HepG2 (cell line): ENCODE data around the gene SMDT1. TPM values are rescaled to one million over a fixed set of nuclear protein-coding genes. Genes with fewer than 3 reads are reported as not detected.
A peak's percentile ranks its signal among the peaks of the same experiment; 100 is the strongest.

ENCODE experiments used
- AHR ChIP-seq: IDR thresholded peaks from 2 replicates; pipeline ENCODE4 v1.6.1; 2018; ENCODE audit warnings: missing genetic modification reagents, missing compliant biosample characterization
- ETS1 ChIP-seq: sonication (generic); formaldehyde crosslinking; IDR thresholded peaks from 2 replicates; pipeline ENCODE4 v1.4.0; 2020; ENCODE audit warnings: missing genetic modification reagents
- ETV5 ChIP-seq: IDR thresholded peaks from 2 replicates; pipeline ENCODE4 v1.6.1; 2018; ENCODE audit warnings: missing biosample characterization, missing genetic modification reagents, inconsistent platforms, borderline replicate concordance
- FOXO1 ChIP-seq: sonication (generic); formaldehyde crosslinking; IDR thresholded peaks from 2 replicates; pipeline ENCODE4 v1.4.0; 2020; ENCODE audit warnings: missing genetic modification reagents
- FOXP4 ChIP-seq: sonication (generic); formaldehyde crosslinking; IDR thresholded peaks from 2 replicates; pipeline ENCODE4 v1.4.0; 2020; ENCODE audit warnings: missing genetic modification reagents
- GTF2F1 ChIP-seq: fragments of 150-350 bp; IDR thresholded peaks from 2 replicates; pipeline ENCODE4 v1.6.1; 2014; ENCODE audit warnings: low read length
- HOXA5 ChIP-seq: sonication (generic); formaldehyde crosslinking; IDR thresholded peaks from 2 replicates; pipeline ENCODE4 v1.4.0; 2020; ENCODE audit warnings: missing genetic modification reagents
- JDP2 ChIP-seq: sonication (generic); formaldehyde crosslinking; IDR thresholded peaks from 2 replicates; pipeline ENCODE4 v1.8.1; 2022; ENCODE audit warnings: missing genetic modification reagents, borderline replicate concordance
- MLLT10 ChIP-seq: sonication (generic); formaldehyde crosslinking; IDR thresholded peaks from 2 replicates; pipeline ENCODE4 v1.4.0; 2020; ENCODE audit warnings: missing genetic modification reagents
- NCOA2 ChIP-seq: sonication (generic); formaldehyde crosslinking; IDR thresholded peaks from 2 replicates; pipeline ENCODE4 v1.8.0; 2022; ENCODE audit warnings: inconsistent platforms
- NRL ChIP-seq: sonication (generic); formaldehyde crosslinking; IDR thresholded peaks from 2 replicates; pipeline ENCODE4 v1.5.0; 2020; ENCODE audit warnings: missing genetic modification reagents, mild to moderate bottlenecking, moderate library complexity, borderline replicate concordance
- ONECUT2 ChIP-seq: sonication (generic); formaldehyde crosslinking; IDR thresholded peaks from 2 replicates; pipeline ENCODE4 v1.4.0; 2020; ENCODE audit warnings: missing genetic modification reagents
- RNF2 ChIP-seq: fragments of 450-650 bp; conservative IDR thresholded peaks from 2 replicates; pipeline ENCODE4 v1.6.1; 2016; ENCODE audit warnings: low read depth
- SMC3 ChIP-seq: IDR thresholded peaks from 2 replicates; pipeline ENCODE4 v1.6.1; 2011; ENCODE audit warnings: low read length, improper control_type of control experiment
- SP1 ChIP-seq, 2 experiments: fragments of 450-650 bp in 1 of 2; sonication (generic) in 1 of 2; formaldehyde crosslinking in 1 of 2; IDR thresholded peaks; 2 replicates each; pipeline versions ENCODE4 v1.4.0 to v1.6.1; 2016 to 2020; ENCODE audit warnings: missing genetic modification reagents in 1 of 2
- SRSF1 ChIP-seq: fragments of 200-400 bp; formaldehyde crosslinking; optimal IDR thresholded peaks from 2 replicates; pipeline ENCODE3; 2017; ENCODE audit warnings: mild to moderate bottlenecking, low read depth, low read length, moderate library complexity
- STAT5B ChIP-seq: sonication (generic); formaldehyde crosslinking; IDR thresholded peaks from 2 replicates; pipeline ENCODE4 v1.4.0; 2020; ENCODE audit warnings: missing genetic modification reagents
- YY1 ChIP-seq: IDR thresholded peaks from 2 replicates; pipeline ENCODE4 v1.6.1; 2011; ENCODE audit warnings: low read length, low read depth, moderate library complexity, mild to moderate bottlenecking; ENCODE audit not compliant: insufficient read depth, insufficient replicate concordance
- ZBTB21 ChIP-seq: sonication (generic); formaldehyde crosslinking; IDR thresholded peaks from 2 replicates; pipeline ENCODE4 v1.4.0; 2020; ENCODE audit warnings: missing genetic modification reagents
- ZBTB7B ChIP-seq: sonication (generic); formaldehyde crosslinking; IDR thresholded peaks from 2 replicates; pipeline ENCODE4 v1.4.0; 2020; ENCODE audit warnings: missing genetic modification reagents
- ZFX ChIP-seq: sonication (generic); formaldehyde crosslinking; IDR thresholded peaks from 2 replicates; pipeline ENCODE4 v1.4.0; 2020; ENCODE audit warnings: mild to moderate bottlenecking, low read depth, missing genetic modification reagents, moderate library complexity
- ZNF775 ChIP-seq: sonication (generic); formaldehyde crosslinking; IDR thresholded peaks from 2 replicates; pipeline ENCODE4 v1.4.0; 2020; ENCODE audit warnings: missing genetic modification reagents, mild to moderate bottlenecking, moderate library complexity, borderline replicate concordance
- ZSCAN5A ChIP-seq: sonication (generic); formaldehyde crosslinking; IDR thresholded peaks from 2 replicates; pipeline ENCODE4 v1.8.0; 2022; ENCODE audit warnings: mild to moderate bottlenecking, missing genetic modification reagents, borderline replicate concordance
- polyA plus RNA-seq, 8 experiments: library from polyadenylated mRNA; depleted of rRNA in 3 of 8; stranded (reverse) in 7 of 8; unstranded in 1 of 8; fragments of >200 nt; fragmentation: Illumina TruSeq in 4 of 8; extraction: Trizol in 4 of 8; gene quantifications; 2 replicates each; pipeline versions ENCODE4 v1.2.1 to v1.2.3, GENCODE V29; 2011 to 2016; ENCODE audit warnings: low read depth in 4 of 8, missing spikeins in 1 of 8, mixed read lengths in 1 of 8; ENCODE audit not compliant: insufficient read depth in 1 of 8
- total RNA-seq, 5 experiments: library from RNA; depleted of rRNA; stranded (reverse); fragments of >200 nt; fragmentation: Illumina TruSeq; extraction: Trizol; gene quantifications; 2 replicates each; pipeline ENCODE4 v1.2.3, GENCODE V29; 2016; ENCODE audit warnings: low read depth in 1 of 5

The SMDT1 gene
- total and polyA plus RNA-seq, 2 of the 13 experiments (the other 11 are each of a cell fraction or from before 2014, with no cell fraction given), result 8.3 to 26.6 TPM

- TF ChIP-seq HOXA5 (CRISPR knock-in tag) (peak; percentile 84), ETS1 (CRISPR knock-in tag) (peak; percentile 76), STAT5B (CRISPR knock-in tag) (no peak), JDP2 (CRISPR knock-in tag) (no peak), ZNF775 (CRISPR knock-in tag) (no peak), GTF2F1 (no peak), ZBTB21 (CRISPR knock-in tag) (no peak), YY1 (peak; percentile 93), ZFX (CRISPR knock-in tag) (peak; percentile 97), FOXO1 (CRISPR knock-in tag) (0 out of 2 replicates have a peak, but pooled peaks have one; percentile 5), RNF2 (no peak), ZBTB7B (CRISPR knock-in tag) (0 out of 2 replicates have a peak, but pooled peaks have one; percentile 4), NRL (peak; percentile 58), FOXP4 (CRISPR knock-in tag) (peak; percentile 58; the same call in 1 of the 2 replicates), ONECUT2 (CRISPR knock-in tag) (no peak), ETV5 (CRISPR knock-in tag) (peak; percentile 42; the same call in 1 of the 2 replicates), SMC3 (peak; percentile 85; the same call in 1 of the 2 replicates), SRSF1 (no peak), MLLT10 (CRISPR knock-in tag) (no peak), ZSCAN5A (CRISPR knock-in tag) (no peak; the same call in 1 of the 2 replicates), NCOA2 (no peak), AHR (CRISPR knock-in tag) (peak; percentile 64; the same call in 1 of the 2 replicates), SP1 (IDR thresholded peaks at IDR 0.05) (no peak), SP1 (CRISPR knock-in tag; IDR thresholded peaks at IDR 0.05) (peak; percentile 79; the same call in 1 of the 2 replicates)
Observed at GRCh38 chr22:42090596-42091454, 11.3 kb downstream of the SMDT1 start, which contains the start of gene NDUFA6 (continued).
